ENCODE measurements around the gene THRB.

THRB gene

GRCh38 chr3:24253336-24253735 is 241.3 kb downstream of the THRB start:
- TF ChIP-seq, protein P1, sequence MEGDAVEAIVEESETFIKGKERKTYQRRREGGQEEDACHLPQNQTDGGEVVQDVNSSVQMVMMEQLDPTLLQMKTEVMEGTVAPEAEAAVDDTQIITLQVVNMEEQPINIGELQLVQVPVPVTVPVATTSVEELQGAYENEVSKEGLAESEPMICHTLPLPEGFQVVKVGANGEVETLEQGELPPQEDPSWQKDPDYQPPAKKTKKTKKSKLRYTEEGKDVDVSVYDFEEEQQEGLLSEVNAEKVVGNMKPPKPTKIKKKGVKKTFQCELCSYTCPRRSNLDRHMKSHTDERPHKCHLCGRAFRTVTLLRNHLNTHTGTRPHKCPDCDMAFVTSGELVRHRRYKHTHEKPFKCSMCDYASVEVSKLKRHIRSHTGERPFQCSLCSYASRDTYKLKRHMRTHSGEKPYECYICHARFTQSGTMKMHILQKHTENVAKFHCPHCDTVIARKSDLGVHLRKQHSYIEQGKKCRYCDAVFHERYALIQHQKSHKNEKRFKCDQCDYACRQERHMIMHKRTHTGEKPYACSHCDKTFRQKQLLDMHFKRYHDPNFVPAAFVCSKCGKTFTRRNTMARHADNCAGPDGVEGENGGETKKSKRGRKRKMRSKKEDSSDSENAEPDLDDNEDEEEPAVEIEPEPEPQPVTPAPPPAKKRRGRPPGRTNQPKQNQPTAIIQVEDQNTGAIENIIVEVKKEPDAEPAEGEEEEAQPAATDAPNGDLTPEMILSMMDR (IDR thresholded peaks at IDR 0.05; ENCODE audit: insufficient read depth, low read length, poor library complexity, severe bottlenecking): no peak
- Histone ChIP-seq H3K4me3 (replicated peaks; ENCODE audit: low read depth, low read length) (no peak overlapping the region), H3K36me3 (ENCODE audit: control insufficient read depth, insufficient read depth, low read length) (no peaks in the 10 kb centered on the region), H3K27me3 (replicated peaks; ENCODE audit: control insufficient read depth, insufficient read depth, low read length) (no peaks in the 10 kb centered on the region; the same call in 1 of the 2 replicates)
- DNase-seq (ENCODE audit: extremely low read depth, insufficient read length): no peak

DNA sequence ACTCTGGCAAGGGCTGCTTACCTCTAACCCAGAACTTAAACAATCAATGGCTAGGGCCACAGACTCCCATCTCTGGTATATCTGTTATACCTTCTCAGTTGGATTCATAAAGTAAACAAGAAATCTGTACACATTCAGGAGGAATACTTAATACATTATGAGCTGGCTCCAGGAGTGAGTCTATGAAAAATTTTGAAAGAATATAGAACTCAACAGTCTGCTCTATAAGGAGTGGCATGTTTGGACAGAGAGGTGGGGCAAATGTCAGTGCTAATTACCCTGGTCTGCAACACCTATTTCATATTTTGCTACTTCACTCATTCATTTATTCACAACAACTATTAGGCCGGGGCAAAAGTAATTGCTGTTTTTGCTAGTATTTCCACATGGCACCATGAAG is 245.1 kb downstream of the THRB start:
- H3K36me3 ChIP-seq (ENCODE audit: control insufficient read depth, insufficient read depth, low read length): no peaks in the 10 kb centered on the region
- TF ChIP-seq, protein P1 (IDR thresholded peaks at IDR 0.05; ENCODE audit: insufficient read depth, low read length, poor library complexity, severe bottlenecking): no peak
- DNase-seq (ENCODE audit: extremely low read depth, insufficient read length): no peak
- no peak overlapping the region for H3K4me3 ChIP-seq (replicated peaks; ENCODE audit: low read depth, low read length)
- no peaks in the 10 kb centered on the region; the same call in 1 of the 2 replicates for H3K27me3 ChIP-seq (replicated peaks; ENCODE audit: control insufficient read depth, insufficient read depth, low read length)

GRCh38 chr3:24245056-24245455 is 249.6 kb downstream of the THRB start:
- H3K27me3 ChIP-seq (replicated peaks; ENCODE audit: control insufficient read depth, insufficient read depth, low read length): no peaks in the 10 kb centered on the region; the same call in 1 of the 2 replicates
- TF ChIP-seq, protein P1 (IDR thresholded peaks at IDR 0.05; ENCODE audit: insufficient read depth, low read length, poor library complexity, severe bottlenecking): no peak
- no peak for DNase-seq (ENCODE audit: extremely low read depth, insufficient read length)
- no peak overlapping the region for H3K4me3 ChIP-seq (replicated peaks; ENCODE audit: low read depth, low read length)
- H3K36me3 ChIP-seq (ENCODE audit: control insufficient read depth, insufficient read depth, low read length): no peaks in the 10 kb centered on the region

DNA sequence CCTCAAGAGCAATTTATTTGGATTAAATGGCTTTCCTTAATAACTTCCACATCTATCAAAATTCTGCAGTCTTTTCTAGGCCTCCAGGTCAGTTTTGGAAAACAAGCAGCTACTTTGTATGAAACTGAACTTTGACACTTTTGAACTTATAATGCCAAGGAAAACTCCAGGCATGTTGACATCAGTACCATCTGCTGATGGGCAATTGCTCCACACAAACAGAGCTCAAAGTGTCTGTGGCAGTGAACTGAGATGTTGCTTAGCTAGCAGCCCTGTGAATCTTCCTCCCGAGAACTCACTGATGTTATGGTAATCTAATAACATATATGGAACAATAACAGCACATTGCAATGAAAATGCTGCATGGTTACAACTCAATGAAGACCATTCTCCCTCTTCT is 250.2 kb downstream of the THRB start:
- Histone ChIP-seq H3K27me3 (replicated peaks; ENCODE audit: control insufficient read depth, insufficient read depth, low read length) (no peaks in the 10 kb centered on the region; the same call in 1 of the 2 replicates), H3K36me3 (ENCODE audit: control insufficient read depth, insufficient read depth, low read length) (no peaks in the 10 kb centered on the region), H3K4me3 (replicated peaks; ENCODE audit: low read depth, low read length) (no peak overlapping the region)
- no peak for DNase-seq (ENCODE audit: extremely low read depth, insufficient read length)
- TF ChIP-seq, protein P1 (IDR thresholded peaks at IDR 0.05; ENCODE audit: insufficient read depth, low read length, poor library complexity, severe bottlenecking): no peak

GRCh38 chr3:24242012-24242698 is 252.5 kb downstream of the THRB start:
- Histone ChIP-seq H3K27me3 (replicated peaks; ENCODE audit: control insufficient read depth, insufficient read depth, low read length) (no peaks in the 10 kb centered on the region; the same call in 1 of the 2 replicates), H3K36me3 (ENCODE audit: control insufficient read depth, insufficient read depth, low read length) (no peaks in the 10 kb centered on the region), H3K4me3 (replicated peaks; ENCODE audit: low read depth, low read length) (no peak overlapping the region)
- no peak for DNase-seq (ENCODE audit: extremely low read depth, insufficient read length)
- TF ChIP-seq, protein P1 (IDR thresholded peaks at IDR 0.05; ENCODE audit: insufficient read depth, low read length, poor library complexity, severe bottlenecking): no peak

Data from GM06990 (cell line).